HL-60 (cell line): Measurements from ENCODE around the gene PALLD.

Source experiments
- DNase-seq, 2 experiments: peaks; one replicate each; pipeline ENCODE4 v3.0.0-alpha.2; 2010 to 2020; ENCODE audit warnings: low read depth in 1 of 2, low spot score in 1 of 2
- H3K27ac ChIP-seq: fragments of 250-450 bp; sonication (Bioruptor Pico); replicated peaks from 2 replicates; pipeline ENCODE4 v1.5.1; 2020; ENCODE audit warnings: mild to moderate bottlenecking, moderate library complexity
- H3K27me3 ChIP-seq: fragments of 250-450 bp; sonication (Bioruptor Pico); 2 replicates; pipeline ENCODE4 v1.5.1; 2021; ENCODE audit warnings: mild to moderate bottlenecking, moderate library complexity; ENCODE audit not compliant: insufficient read depth, poor library complexity, severe bottlenecking
- H3K4me3 ChIP-seq: replicated peaks from 2 replicates; pipeline ENCODE4 v1.5.1; 2011; ENCODE audit warnings: mild to moderate bottlenecking, control low read depth, low read length; ENCODE audit not compliant: insufficient read depth
- CTCF ChIP-seq: IDR thresholded peaks from one replicate; pipeline ENCODE4 v1.5.1; 2011; ENCODE audit warnings: low read length, control low read depth, inconsistent platforms; ENCODE audit not compliant: insufficient read depth
- GABPA ChIP-seq: IDR thresholded peaks from 2 replicates; pipeline ENCODE4 v1.6.1; 2012; ENCODE audit warnings: low read depth
- POLR2AphosphoS5 ChIP-seq: IDR thresholded peaks from 2 replicates; pipeline ENCODE4 v1.6.1; 2012; ENCODE audit warnings: low read depth
- REST ChIP-seq: IDR thresholded peaks from 2 replicates; pipeline ENCODE4 v1.6.1; 2012; ENCODE audit warnings: low read depth; ENCODE audit not compliant: insufficient replicate concordance
- SPI1 ChIP-seq: IDR thresholded peaks from 2 replicates; pipeline ENCODE4 v1.6.1; 2012; ENCODE audit warnings: low read depth, mild to moderate bottlenecking, borderline replicate concordance

Gene PALLD

GRCh38 chr4:168782439-168782838 is 285.6 kb downstream of the PALLD start:
- no peak for TF ChIP-seq REST
- TF ChIP-seq GABPA, result no peak
- no peak for TF ChIP-seq POLR2AphosphoS5
- no peak for TF ChIP-seq CTCF
- TF ChIP-seq SPI1, result no peak
- Histone ChIP-seq H3K27ac (no peak overlapping the region), H3K4me3 (no peak overlapping the region), H3K27me3 (no peaks in the 10 kb centered on the region)
- DNase-seq, result no peak

GRCh38 chr4:168784786-168785461 is 288.1 kb downstream of the PALLD start:
- H3K4me3 ChIP-seq, result no peak overlapping the region
- DNase-seq, result no peak
- TF ChIP-seq POLR2AphosphoS5 (no peak), GABPA (no peak), SPI1 (no peak), CTCF (no peak), REST (no peak)
- no peak overlapping the region for H3K27ac ChIP-seq
- H3K27me3 ChIP-seq, result peaks cover 2% of the 10 kb centered on the region

GRCh38 chr4:168787334-168787733 is 290.5 kb downstream of the PALLD start:
- Histone ChIP-seq H3K4me3 (no peak overlapping the region), H3K27me3 (peaks cover 2% of the 10 kb centered on the region), H3K27ac (no peak overlapping the region)
- DNase-seq, result no peak
- TF ChIP-seq CTCF, result no peak
- TF ChIP-seq GABPA, result no peak
- no peak for TF ChIP-seq SPI1
- no peak for TF ChIP-seq POLR2AphosphoS5
- TF ChIP-seq REST, result no peak
